ENCODE measurements around the gene UNKL. TPM values are rescaled to one million over a fixed set of nuclear protein-coding genes. Genes with fewer than 3 reads are reported as not detected.

The UNKL gene
- total RNA-seq, 2 donors from 2014 or later = 46.4 to 48.3 TPM

DNA sequence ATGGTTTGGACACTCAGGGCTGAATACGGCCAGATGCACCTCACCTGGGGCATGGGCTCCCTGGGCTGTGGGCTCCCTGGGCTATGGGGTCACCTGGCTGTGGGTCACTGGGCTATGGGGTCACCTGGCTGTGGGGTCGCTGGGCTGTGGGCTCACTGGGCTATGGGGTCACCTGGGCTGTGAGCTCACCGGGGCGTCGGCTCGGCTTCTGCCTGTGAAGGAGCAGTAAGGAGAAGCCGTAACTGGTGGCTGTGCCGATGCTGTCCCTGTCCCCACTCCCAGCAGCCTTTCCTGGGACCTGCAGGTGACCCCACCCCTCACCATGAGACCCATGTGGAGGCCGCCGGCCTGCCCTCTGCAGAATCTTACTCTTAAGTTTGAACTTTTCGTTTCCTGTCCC, 14.5 kb upstream of the UNKL start:
- H3K27me3 Mint-ChIP-seq (ENCODE audit: insufficient read depth) = no peaks in the 10 kb centered on the region
- no peak overlapping the region for H3K27ac Mint-ChIP-seq
- no peaks in the 10 kb centered on the region for H3K36me3 ChIP-seq (ENCODE audit: control insufficient read depth, insufficient read depth, low read length)
- H3K4me1 Mint-ChIP-seq = peaks cover 3% of the 10 kb centered on the region
- H3K4me1 ChIP-seq (ENCODE audit: control insufficient read depth, insufficient read depth, low read length) = no peaks in the 10 kb centered on the region
- H3K4me3 ChIP-seq (ENCODE audit: low read length) = no peak overlapping the region
- DNase-seq = no peak
- H3K27ac ChIP-seq (ENCODE audit: low read depth, low read length) = no peak overlapping the region
- no peaks in the 10 kb centered on the region for H3K9me3 ChIP-seq (ENCODE audit: control insufficient read depth, low read length)
- no peak overlapping the region for H3K4me3 Mint-ChIP-seq
- H3K9me3 Mint-ChIP-seq = no peaks in the 10 kb centered on the region
- H3K36me3 Mint-ChIP-seq (ENCODE audit: low read depth) = no peaks in the 10 kb centered on the region
- TF ChIP-seq, protein P1, sequence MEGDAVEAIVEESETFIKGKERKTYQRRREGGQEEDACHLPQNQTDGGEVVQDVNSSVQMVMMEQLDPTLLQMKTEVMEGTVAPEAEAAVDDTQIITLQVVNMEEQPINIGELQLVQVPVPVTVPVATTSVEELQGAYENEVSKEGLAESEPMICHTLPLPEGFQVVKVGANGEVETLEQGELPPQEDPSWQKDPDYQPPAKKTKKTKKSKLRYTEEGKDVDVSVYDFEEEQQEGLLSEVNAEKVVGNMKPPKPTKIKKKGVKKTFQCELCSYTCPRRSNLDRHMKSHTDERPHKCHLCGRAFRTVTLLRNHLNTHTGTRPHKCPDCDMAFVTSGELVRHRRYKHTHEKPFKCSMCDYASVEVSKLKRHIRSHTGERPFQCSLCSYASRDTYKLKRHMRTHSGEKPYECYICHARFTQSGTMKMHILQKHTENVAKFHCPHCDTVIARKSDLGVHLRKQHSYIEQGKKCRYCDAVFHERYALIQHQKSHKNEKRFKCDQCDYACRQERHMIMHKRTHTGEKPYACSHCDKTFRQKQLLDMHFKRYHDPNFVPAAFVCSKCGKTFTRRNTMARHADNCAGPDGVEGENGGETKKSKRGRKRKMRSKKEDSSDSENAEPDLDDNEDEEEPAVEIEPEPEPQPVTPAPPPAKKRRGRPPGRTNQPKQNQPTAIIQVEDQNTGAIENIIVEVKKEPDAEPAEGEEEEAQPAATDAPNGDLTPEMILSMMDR (conservative IDR thresholded peaks at IDR 0.05) = no peak
- 95 to 100% methylated on average over 5 to 11 of the region's 11 CpGs for WGBS, 2 experiments (ENCODE audit: insufficient coverage in 1 of 2, insufficient read length in 1 of 2)
- H3K9ac ChIP-seq (ENCODE audit: extremely low read depth, low read length, poor library complexity, severe bottlenecking) = no peak overlapping the region
- no peaks in the 10 kb centered on the region for H3K27me3 ChIP-seq (ENCODE audit: control insufficient read depth, insufficient read depth, low read length, poor library complexity, severe bottlenecking)

DNA sequence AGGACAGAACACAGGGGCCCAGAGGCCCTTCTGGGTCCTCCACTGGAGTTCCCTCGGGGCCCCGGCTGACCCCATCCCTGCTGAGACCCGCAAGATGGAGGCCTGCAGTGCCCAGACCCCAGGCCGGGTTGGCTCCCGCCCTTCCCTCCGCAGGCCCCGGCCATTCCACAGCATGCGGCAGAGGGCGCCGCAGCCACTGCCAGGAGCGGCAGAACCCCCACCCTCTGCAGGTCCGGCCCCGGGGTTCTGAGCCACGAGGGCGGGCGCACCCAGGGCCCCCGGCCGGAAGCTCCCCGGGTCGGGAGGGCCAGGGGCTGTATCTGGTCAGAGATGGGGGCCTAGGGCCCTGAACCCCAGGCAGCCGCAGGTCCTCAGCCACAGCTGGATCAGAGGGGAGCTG, 14.0 kb upstream of the UNKL start:
- no peaks in the 10 kb centered on the region for H3K36me3 Mint-ChIP-seq (ENCODE audit: low read depth)
- no peaks in the 10 kb centered on the region for H3K9me3 ChIP-seq (ENCODE audit: control insufficient read depth, low read length)
- no peaks in the 10 kb centered on the region for H3K9me3 Mint-ChIP-seq
- H3K4me3 Mint-ChIP-seq = no peak overlapping the region
- H3K27ac ChIP-seq (ENCODE audit: low read depth, low read length) = no peak overlapping the region
- no peak overlapping the region for H3K27ac Mint-ChIP-seq
- H3K4me1 ChIP-seq (ENCODE audit: control insufficient read depth, insufficient read depth, low read length) = no peaks in the 10 kb centered on the region
- H3K4me1 Mint-ChIP-seq = peaks cover 3% of the 10 kb centered on the region
- H3K27me3 Mint-ChIP-seq (ENCODE audit: insufficient read depth) = no peaks in the 10 kb centered on the region
- no peaks in the 10 kb centered on the region for H3K36me3 ChIP-seq (ENCODE audit: control insufficient read depth, insufficient read depth, low read length)
- H3K4me3 ChIP-seq (ENCODE audit: low read length) = no peak overlapping the region
- H3K9ac ChIP-seq (ENCODE audit: extremely low read depth, low read length, poor library complexity, severe bottlenecking) = no peak overlapping the region
- TF ChIP-seq, protein P1 (conservative IDR thresholded peaks at IDR 0.05) = peak; percentile 68
- no peaks in the 10 kb centered on the region for H3K27me3 ChIP-seq (ENCODE audit: control insufficient read depth, insufficient read depth, low read length, poor library complexity, severe bottlenecking)
- 72 to 84% methylated on average over 9 to 21 of the region's 21 CpGs for WGBS, 2 experiments (ENCODE audit: insufficient coverage in 1 of 2, insufficient read length in 1 of 2)
- DNase-seq = peak; percentile 85

DNA sequence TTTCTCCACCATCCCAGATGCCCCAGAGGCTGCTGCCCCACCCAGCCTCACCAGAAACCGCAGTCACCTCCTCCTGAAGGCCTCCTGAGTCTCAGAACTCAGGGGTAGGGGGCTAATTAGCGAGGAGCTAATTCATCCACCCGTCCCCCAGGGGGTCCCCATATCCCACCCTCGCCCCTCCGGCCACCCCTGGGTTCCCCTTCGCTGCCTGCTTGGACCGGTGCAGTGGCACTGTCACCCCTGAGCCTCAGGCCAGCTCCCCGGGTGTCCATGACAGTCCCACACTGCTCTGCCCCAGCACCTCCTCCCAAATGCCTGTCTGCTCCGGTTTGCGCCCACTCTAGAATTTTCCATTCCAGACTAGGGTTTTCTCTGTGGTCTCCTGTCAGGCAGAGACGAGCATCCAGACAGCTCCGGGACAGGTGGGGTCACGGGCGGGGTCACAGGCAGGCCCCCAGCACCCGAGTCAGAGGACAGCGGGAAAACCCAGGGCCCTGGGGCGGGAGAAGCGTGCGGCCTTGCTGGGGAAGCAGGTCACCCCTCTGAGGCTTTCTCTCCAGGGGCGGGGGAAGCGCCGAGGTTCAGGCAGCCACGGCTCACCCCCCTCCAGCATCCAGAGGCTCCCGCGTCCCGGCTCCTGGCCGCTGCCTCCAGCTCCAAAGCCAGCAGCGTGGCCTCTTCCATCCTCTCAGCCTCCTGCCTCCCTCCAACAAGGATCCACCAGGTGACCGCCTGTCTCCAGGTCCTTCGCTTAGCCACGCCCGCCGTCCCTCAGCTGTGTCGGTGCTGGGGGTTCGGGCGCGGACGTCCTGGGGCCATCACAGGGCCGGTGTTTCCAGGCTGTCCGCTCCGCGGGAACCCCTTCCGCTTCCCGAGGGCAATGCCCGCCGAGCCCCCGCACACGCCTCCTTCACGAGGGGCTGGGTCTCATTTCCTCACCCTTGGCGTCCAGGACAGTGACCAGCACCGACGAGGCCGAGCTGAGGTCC, 13.3 kb upstream of the UNKL start:
- H3K9me3 Mint-ChIP-seq = no peaks in the 10 kb centered on the region
- WGBS, 2 experiments (ENCODE audit: insufficient coverage in 1 of 2, insufficient read length in 1 of 2) = 95% methylated on average over 31 to 53 of the region's 53 CpGs

More for the DNA sequence above, 13.3 kb upstream of the UNKL start:
- Mint-ChIP-seq H3K36me3 (ENCODE audit: low read depth) (no peaks in the 10 kb centered on the region), H3K4me1 (peaks cover 3% of the 10 kb centered on the region), H3K27me3 (ENCODE audit: insufficient read depth) (no peaks in the 10 kb centered on the region), H3K4me3 (no peak overlapping the region), H3K27ac (no peak overlapping the region)
- DNase-seq = no peak
- no peaks in the 10 kb centered on the region for H3K4me1 ChIP-seq (ENCODE audit: control insufficient read depth, insufficient read depth, low read length)
- no peaks in the 10 kb centered on the region for H3K27me3 ChIP-seq (ENCODE audit: control insufficient read depth, insufficient read depth, low read length, poor library complexity, severe bottlenecking)
- H3K36me3 ChIP-seq (ENCODE audit: control insufficient read depth, insufficient read depth, low read length) = no peaks in the 10 kb centered on the region
- H3K27ac ChIP-seq (ENCODE audit: low read depth, low read length) = no peak overlapping the region
- TF ChIP-seq, protein P1 (conservative IDR thresholded peaks at IDR 0.05) = no peak
- no peak overlapping the region for H3K4me3 ChIP-seq (ENCODE audit: low read length)
- H3K9ac ChIP-seq (ENCODE audit: extremely low read depth, low read length, poor library complexity, severe bottlenecking) = no peak overlapping the region
- H3K9me3 ChIP-seq (ENCODE audit: control insufficient read depth, low read length) = no peaks in the 10 kb centered on the region

Data from endodermal cell (in vitro differentiated cells).